ENCODE results near the gene CTAGE4. TPM values are rescaled to one million over a fixed set of nuclear protein-coding genes. Genes with fewer than 3 reads are reported as not detected.
"Not testable (repeated sequence)": the region's sequence is repeated elsewhere in the genome, so short reads cannot be mapped to it uniquely, and the experiment has no call there.

Gene CTAGE4
- total RNA-seq, 4 donors from 2014 or later: 0.26 to 7.2 (median 0.29) TPM; not detected in 1

DNA sequence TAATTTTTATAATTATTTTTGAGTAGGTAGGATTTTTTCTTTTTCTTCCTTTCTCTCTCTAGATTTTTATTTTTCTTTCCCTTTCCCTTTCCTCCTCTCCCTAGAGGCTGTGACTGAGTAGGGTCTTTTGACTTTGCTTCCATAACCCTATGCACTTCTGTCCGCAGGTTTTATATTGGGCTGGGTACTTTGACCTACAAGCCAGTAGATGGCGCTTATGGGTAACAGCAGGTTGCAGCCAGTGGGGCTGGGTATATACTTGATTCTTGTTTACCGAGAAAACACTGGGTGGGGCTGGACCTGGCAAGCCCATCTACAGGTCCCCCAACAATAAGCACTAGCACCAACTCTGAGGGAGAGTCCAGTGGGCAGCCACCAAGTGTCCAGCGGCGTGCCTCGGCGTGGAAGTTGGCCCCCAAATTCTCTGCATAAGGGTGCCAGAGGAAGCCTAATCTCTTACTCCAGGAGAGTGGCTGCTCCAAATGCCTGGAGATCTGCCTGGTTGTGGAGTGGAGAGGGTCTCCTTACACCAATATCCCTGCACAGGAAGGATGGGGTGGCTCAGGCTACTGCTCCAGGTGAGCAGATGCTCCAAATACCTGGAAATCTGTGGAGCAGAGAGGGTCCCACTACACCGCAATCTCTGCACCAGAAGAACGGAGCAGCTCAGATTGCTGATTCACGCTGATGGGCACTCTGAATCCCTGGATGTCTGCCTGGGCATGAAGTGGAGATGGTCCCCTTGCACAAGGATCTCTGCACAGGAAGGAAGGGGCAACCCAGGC is 4.7 kb upstream of the CTAGE4 start:
- H3K27ac ChIP-seq; DNase-seq; H3K4me1 ChIP-seq; H3K36me3 ChIP-seq; intact Hi-C loops (cut with DNase I; ENCODE audit: low total_unique reads); H3K4me3 ChIP-seq; H3K9me3 ChIP-seq; H3K27me3 ChIP-seq: not testable (repeated sequence)
- TF ChIP-seq, protein P1, sequence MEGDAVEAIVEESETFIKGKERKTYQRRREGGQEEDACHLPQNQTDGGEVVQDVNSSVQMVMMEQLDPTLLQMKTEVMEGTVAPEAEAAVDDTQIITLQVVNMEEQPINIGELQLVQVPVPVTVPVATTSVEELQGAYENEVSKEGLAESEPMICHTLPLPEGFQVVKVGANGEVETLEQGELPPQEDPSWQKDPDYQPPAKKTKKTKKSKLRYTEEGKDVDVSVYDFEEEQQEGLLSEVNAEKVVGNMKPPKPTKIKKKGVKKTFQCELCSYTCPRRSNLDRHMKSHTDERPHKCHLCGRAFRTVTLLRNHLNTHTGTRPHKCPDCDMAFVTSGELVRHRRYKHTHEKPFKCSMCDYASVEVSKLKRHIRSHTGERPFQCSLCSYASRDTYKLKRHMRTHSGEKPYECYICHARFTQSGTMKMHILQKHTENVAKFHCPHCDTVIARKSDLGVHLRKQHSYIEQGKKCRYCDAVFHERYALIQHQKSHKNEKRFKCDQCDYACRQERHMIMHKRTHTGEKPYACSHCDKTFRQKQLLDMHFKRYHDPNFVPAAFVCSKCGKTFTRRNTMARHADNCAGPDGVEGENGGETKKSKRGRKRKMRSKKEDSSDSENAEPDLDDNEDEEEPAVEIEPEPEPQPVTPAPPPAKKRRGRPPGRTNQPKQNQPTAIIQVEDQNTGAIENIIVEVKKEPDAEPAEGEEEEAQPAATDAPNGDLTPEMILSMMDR (IDR thresholded peaks at IDR 0.05): peak in 3 of 4 experiments; percentile 28 to 46 (median 34)

DNA sequence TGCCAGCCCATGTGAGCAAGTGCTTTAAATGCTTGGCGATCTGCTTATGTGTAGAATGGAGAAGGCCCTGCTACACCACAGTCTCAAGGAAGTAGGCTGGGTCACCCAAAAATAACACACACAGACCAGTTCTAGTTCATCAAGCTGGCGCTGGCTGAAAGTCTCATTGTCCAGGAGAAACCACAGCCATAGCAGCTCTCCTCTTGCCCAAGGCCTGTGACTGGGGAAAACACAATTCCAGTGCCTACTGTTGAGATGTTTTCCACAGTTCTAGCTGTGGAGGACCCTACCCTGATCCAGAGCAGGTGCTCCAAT is 4.1 kb upstream of the CTAGE4 start:
- H3K4me3 ChIP-seq; H3K36me3 ChIP-seq; H3K9me3 ChIP-seq; H3K27ac ChIP-seq; H3K27me3 ChIP-seq; DNase-seq; intact Hi-C loops (cut with DNase I; ENCODE audit: low total_unique reads); H3K4me1 ChIP-seq: not testable (repeated sequence)

DNA sequence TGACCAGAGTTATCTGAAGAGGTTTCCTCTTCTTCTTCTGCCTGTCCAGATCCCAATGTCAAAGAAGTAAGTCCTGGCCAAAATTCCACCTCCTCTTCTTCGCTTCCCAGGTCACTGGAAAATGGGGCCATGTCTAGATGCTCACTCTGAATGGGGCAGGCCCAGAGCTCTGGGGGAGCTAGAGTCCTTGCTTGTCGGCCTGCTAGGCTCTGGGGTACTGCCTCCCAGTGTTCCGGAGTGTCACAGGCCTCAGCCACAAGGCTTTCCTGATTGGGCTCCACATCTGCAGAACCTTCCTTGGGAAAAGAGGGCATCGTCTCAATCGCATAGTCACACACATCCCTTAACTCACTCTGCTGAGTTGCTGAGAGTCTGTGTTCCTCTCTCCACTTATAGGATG is 4.6 kb downstream of the CTAGE4 start:
- H3K4me3 ChIP-seq; H3K36me3 ChIP-seq; H3K4me1 ChIP-seq; H3K27ac ChIP-seq; DNase-seq; intact Hi-C loops (cut with DNase I; ENCODE audit: low total_unique reads); H3K9me3 ChIP-seq; H3K27me3 ChIP-seq: not testable (repeated sequence)

DNA sequence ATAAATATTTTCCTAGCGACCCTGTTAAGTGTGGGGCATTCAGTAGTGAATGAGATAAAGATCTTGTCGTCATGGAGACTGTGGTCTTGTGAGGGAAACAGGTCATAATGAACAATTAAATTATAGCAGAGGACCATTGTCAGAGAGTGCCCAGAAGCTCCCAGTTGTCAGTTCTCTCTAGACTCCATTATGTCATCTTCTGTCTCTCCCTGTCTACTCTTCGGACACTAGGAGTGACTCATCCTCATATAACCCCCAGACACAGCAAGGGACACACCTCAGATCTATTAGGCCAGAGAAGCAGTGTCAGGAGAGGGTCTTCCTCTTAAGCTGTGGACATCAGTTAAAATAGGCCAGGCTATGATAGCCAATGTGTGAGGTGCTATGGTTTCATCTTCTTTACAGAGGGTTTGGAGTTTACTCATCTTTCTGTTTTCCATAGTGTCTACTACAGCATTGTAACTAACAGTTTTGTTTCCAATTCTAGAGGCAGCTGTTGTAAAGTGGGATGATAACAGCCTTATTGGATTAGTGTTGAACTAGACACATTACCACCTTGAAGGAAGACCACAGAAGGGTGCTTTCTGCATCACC is 5.4 kb downstream of the CTAGE4 start:
- H3K36me3 ChIP-seq; H3K27ac ChIP-seq; H3K27me3 ChIP-seq; H3K4me3 ChIP-seq; H3K4me1 ChIP-seq; intact Hi-C loops (cut with DNase I; ENCODE audit: low total_unique reads); DNase-seq; H3K9me3 ChIP-seq: not testable (repeated sequence)

DNA sequence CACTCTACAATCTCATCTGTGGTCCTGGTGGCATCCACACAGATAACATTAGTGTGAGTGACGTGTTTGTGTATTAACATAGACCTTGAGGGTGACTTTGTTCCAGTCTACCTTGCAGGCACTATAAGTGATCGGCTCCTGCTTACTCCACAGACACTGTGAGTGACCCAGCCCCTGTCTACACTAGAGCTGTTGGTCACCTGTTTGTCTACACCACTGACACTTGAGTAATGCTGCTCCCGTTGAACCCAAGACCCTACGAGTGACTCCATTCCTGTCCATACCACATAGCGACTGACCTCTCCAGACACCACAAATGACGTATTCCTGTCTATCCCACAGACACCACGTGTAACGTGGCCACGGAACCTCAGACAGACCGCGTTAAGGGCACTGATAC is 10.5 kb downstream of the CTAGE4 start:
- H3K27ac ChIP-seq; H3K4me3 ChIP-seq; H3K9me3 ChIP-seq; H3K36me3 ChIP-seq; H3K27me3 ChIP-seq; H3K4me1 ChIP-seq; intact Hi-C loops (cut with DNase I; ENCODE audit: low total_unique reads); DNase-seq: not testable (repeated sequence)

DNA sequence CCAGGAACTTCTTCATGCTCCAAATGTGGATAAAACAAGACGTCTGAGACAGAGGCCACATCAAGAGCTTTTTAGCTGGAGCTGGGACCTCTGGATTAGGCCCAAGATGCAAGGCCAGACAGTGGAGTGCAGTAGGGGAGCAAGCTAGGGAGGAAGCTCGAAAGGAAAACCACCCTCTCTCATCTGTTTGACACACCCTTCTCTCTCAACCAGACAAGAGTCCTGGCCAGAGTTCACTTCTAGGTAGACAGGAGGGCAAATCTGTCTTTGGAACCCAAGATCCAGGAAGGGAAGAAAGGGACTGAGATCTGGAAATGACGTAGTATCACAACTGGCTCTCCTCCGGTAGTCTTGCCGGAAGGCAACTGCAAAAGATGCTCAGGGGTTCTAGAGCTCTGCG is 11.2 kb downstream of the CTAGE4 start:
- H3K27me3 ChIP-seq; H3K4me1 ChIP-seq; H3K4me3 ChIP-seq; H3K27ac ChIP-seq; H3K9me3 ChIP-seq; H3K36me3 ChIP-seq; intact Hi-C loops (cut with DNase I; ENCODE audit: low total_unique reads); DNase-seq: not testable (repeated sequence)

DNA sequence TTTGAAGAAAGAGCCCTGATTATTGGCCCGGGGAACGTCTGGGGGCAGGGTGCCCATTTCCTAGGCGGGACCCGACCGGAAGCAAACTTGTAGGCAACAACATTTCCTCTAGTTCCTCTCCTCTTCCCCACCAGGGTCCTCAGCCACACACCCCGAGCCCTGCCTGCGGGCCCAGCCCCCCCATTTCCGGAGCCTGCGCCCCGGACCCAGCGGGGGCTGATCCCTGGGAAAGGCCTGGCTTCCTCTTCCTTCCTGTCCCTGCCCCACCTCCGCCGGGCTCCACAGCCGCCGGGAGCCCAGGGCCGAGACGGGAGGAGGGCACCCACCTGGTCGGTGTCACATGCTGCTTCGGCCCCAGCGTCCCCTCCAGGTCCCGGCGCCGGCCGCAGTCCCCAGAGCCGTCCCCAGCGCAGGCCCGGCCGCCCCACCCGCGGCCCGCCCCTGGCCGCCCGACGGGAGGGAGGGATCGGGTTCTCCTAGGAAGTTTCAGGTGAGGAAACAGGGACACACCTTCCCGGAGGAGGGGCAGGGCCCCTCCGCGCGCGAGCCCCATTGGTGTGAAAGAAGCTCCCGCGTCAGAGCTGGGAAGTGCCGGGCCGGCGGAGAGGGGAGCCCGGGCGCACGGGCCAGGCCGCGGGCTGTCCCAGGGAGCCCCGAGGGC is 12.1 kb downstream of the CTAGE4 start, which contains the start of gene ARHGEF35:
TSS of gene ARHGEF35 (minus strand) at position 622 of the 661 bp plus-strand sequence. CDS start 7,450 bp downstream, outside the sequence.
- H3K9me3 ChIP-seq; intact Hi-C loops (cut with DNase I; ENCODE audit: low total_unique reads); H3K36me3 ChIP-seq; H3K4me1 ChIP-seq; H3K4me3 ChIP-seq; DNase-seq; H3K27ac ChIP-seq; H3K27me3 ChIP-seq: not testable (repeated sequence)

DNA sequence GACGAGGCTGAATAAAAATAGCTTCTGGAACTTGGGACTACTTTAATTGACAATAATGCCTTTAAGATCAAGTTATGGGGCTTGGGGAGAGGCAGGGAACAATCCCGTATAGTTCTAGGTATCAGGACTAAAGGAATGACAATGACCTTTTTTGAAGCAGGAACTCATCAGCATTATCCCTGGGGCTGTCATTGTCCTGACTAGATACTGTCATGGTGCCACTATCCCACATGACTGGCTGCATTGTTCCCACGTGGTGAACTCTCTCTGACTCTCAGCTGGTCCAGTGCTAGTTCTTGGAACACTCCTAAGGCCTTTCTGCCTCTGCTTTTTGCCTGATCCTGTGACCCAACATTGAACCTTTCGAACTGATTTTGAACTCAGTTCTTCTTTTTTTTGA is 15.7 kb downstream of the CTAGE4 start:
- intact Hi-C loops (cut with DNase I; ENCODE audit: low total_unique reads); H3K9me3 ChIP-seq; H3K27me3 ChIP-seq; H3K27ac ChIP-seq; H3K4me1 ChIP-seq; H3K36me3 ChIP-seq; H3K4me3 ChIP-seq; DNase-seq: not testable (repeated sequence)

DNA sequence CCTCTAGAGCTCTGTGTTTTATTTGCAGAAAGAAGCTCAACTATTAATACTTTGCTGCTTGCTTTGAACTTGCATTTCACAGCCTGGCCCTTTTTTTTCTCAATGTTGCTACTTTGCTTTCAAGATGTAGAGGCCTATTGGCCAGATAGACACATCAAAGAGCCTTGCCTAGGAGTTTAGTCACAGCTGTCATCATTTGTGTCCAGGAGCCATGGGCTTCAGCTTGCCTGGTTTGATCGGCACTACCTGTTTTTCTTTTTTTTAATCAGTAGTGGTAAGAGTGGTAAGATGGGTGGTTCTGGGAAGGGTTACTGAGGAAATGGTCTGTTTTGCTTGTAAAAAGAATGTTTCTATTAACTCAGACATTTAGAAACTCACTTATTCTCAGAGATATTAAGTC is 18.7 kb downstream of the CTAGE4 start:
- H3K27ac ChIP-seq; H3K4me3 ChIP-seq; DNase-seq; intact Hi-C loops (cut with DNase I; ENCODE audit: low total_unique reads); H3K9me3 ChIP-seq; H3K36me3 ChIP-seq; H3K27me3 ChIP-seq; H3K4me1 ChIP-seq: not testable (repeated sequence)

DNA sequence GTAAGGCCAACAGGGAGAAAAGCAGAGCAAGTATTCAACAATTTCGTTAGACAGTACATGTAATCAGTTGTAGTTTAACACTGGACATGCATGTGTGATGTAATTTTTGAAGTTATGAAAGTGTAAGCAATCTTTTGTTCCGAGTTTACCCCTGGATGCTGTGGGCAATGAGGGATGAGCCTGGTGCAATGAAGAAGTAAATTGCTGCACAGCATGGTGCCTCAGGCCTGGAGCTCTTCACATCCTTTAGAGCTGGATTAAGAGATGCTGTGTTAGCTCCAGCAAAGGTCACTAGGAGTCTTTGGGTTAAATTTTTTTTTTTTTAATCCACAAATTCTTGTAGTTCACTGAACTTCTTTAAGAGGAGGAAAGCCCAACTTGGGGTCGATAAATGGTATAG is 19.8 kb downstream of the CTAGE4 start:
- H3K27me3 ChIP-seq; H3K27ac ChIP-seq; intact Hi-C loops (cut with DNase I; ENCODE audit: low total_unique reads); H3K4me3 ChIP-seq; H3K9me3 ChIP-seq; H3K4me1 ChIP-seq; DNase-seq; H3K36me3 ChIP-seq: not testable (repeated sequence)

DNA sequence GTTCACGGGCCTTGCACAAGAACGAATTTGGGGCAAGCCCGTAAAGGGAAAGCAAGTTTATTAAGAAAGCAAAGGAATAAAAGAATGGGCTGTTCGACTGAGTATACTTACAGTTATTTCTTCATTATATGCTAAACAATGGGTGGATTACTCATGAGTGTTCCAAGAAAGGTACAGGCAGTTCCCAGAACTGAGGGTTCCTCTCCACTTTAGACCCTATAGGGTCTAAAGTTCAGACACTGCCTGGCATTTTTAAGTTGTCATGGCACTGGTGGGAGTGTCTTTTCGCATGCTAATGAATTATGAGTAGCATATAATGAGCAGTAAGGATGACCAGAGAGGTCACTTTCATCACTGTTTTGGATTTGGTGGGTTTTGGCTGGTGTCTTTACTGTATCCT is 22.0 kb downstream of the CTAGE4 start:
- intact Hi-C loops (cut with DNase I; ENCODE audit: low total_unique reads); DNase-seq; H3K27me3 ChIP-seq; H3K9me3 ChIP-seq; H3K4me3 ChIP-seq; H3K27ac ChIP-seq; H3K36me3 ChIP-seq; H3K4me1 ChIP-seq: not testable (repeated sequence)

DNA sequence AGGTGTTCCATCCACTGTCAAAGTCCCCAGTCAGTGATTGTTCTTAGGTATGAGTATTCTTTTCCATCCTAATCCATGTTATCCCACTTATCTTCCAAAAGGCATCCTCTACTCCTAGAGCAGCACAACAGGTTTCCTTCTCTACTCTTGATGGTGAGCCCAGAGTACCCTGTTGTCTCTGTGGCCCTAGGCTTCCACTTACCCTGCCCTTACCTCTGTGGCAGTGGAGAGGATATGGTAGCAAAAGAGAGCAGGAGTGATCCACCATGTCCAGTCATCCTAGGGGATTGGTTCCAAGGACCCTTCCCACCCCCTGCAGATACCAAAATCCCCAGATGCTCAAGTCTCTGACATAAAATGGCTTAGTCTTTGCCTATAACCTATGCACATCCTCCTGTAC is 33.9 kb downstream of the CTAGE4 start:
- intact Hi-C loops (cut with DNase I; ENCODE audit: low total_unique reads); H3K27me3 ChIP-seq; H3K27ac ChIP-seq; H3K4me3 ChIP-seq; DNase-seq; H3K36me3 ChIP-seq; H3K9me3 ChIP-seq; H3K4me1 ChIP-seq: not testable (repeated sequence)

Data from uterus (tissue), 4 donors.